GM18909 (cell line): ENCODE results near the gene LFNG.

Experiments used
- ATAC-seq: cut with Tn5 transposase; IDR thresholded peaks from one replicate; pipeline ENCODE4 v1.9.1; 2021; ENCODE audit warnings: mild to moderate bottlenecking; ENCODE audit not compliant: unreplicated experiment, poor library complexity

Gene LFNG

DNA sequence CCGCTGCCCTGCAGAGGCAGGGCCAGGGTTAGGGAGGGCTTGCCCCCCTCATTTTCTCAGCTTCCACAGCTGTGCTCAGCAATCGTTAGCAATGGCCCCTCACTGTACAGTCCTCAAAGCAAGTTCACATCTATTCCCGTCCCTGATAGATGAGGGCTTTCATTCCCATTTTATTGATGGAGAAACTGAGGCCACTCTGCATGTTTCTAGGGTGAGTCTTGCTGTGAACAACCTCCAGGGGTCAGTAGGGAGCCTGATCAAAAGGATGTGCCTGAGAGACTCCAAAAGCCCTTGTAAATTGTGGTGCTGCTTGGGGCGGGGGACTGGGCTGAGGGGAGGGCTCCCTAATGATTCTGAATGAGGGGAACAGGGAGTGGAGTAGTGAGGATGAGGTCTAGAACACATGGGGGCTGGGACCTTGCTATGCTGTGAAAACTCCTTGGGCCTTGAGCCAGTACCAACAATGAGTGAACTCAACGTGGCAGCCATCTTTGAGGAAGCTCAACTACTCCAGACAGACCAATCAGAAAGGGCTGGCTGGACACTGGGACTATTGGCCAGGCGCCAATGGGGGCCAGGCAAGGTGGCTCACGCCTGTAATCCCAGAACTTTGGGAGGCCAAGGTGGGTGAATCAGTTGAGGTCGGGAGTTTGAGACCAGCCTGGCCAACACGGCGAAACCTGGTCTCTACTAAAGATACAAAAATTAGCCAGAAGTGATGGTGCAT, 36.7 kb upstream of the LFNG start:
- ATAC-seq = no peak

GRCh38 chr7:2483494-2483893, 36.1 kb upstream of the LFNG start:
- ATAC-seq = no peak

GRCh38 chr7:2484868-2485267, 34.7 kb upstream of the LFNG start:
- ATAC-seq = no peak

DNA sequence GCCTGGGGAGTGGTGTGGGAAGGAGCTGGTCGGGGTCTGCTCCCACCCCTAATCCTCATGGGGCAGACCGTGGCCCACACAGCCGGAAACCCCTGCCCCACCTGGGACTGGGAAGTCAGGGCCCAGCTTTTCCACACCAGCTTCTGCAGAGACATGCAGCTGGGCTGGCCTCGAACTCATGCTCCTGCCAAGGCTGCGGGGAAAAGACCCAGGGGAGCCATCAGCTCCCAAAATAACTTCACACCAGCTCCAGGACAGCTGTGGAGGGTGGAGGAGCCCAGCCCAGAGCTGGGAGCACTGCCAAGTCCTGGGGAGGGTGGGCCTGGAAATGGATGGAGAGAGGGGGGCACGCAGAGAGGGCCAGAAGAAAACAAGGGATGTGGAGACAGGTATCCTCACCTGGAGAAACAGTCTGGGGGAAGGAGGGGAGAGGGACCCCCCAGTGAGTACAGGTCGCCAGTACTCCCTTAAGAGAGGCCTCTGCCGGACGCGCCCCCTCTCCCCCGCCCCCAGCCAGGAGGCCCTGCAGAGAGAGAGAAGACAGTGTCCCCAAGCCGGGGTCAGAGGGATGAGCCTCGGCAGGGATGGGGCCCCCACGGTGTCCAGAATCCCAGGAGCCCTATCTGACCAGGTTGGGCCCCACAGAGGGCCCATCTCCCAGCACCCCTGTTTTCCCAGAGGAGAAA, 31.8 kb upstream of the LFNG start:
- ATAC-seq = no peak

- ATAC-seq = no peak
Observed at GRCh38 chr7:2488272-2488645, 31.3 kb upstream of the LFNG start.

- no peak for ATAC-seq
Observed at GRCh38 chr7:2488681-2489080, 30.9 kb upstream of the LFNG start.

- ATAC-seq = no peak
Observed at GRCh38 chr7:2490181-2490651, 29.4 kb upstream of the LFNG start.

- no peak for ATAC-seq
Observed at GRCh38 chr7:2492038-2492437, 27.5 kb upstream of the LFNG start.

DNA sequence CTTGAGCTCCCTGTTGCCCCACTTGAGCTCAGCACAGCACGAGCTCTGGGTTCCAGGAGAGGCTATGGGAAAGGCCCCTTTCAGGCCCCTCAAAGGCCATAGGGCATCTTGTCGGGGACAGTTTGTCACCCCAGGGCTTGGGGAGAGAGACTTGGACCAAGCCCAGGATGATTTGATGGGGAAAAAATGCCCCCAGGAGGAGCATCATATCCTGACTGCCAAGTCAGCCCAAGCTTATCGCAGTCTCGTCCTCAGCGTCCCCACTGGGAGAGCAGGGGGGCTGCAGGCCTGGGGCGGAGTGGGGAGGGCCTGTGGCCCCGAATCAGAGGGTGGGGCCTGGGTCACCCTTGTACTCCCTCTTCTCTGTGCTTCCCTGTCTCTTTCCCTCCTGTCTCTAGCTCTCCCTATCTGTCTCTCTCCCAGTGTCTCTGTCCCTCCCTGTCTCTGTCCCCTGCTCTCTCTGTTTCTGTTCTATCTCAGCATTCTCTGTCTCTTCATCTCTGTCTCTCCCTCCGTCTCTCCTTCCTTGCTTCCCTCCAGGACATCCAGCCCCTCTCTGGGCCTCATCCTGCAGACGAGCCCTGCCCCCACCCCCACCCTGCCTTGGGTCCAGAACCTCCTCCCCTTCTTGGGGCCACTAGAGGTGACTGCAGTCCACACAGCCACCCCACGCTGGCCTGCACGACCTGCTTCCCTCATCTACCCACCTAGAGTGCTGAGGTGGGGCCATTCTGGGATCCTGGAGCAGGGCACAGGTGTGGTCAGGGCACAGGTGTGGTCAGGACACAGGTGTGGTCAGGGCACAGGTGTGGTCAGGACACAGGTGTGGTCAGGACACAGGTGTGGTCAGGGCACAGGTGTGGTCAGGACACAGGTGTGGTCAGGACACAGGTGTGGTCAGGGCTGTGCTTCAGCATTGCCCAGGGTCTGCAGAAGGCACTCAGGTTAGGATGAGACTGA, 26.1 kb upstream of the LFNG start:
- ATAC-seq = no peak

DNA sequence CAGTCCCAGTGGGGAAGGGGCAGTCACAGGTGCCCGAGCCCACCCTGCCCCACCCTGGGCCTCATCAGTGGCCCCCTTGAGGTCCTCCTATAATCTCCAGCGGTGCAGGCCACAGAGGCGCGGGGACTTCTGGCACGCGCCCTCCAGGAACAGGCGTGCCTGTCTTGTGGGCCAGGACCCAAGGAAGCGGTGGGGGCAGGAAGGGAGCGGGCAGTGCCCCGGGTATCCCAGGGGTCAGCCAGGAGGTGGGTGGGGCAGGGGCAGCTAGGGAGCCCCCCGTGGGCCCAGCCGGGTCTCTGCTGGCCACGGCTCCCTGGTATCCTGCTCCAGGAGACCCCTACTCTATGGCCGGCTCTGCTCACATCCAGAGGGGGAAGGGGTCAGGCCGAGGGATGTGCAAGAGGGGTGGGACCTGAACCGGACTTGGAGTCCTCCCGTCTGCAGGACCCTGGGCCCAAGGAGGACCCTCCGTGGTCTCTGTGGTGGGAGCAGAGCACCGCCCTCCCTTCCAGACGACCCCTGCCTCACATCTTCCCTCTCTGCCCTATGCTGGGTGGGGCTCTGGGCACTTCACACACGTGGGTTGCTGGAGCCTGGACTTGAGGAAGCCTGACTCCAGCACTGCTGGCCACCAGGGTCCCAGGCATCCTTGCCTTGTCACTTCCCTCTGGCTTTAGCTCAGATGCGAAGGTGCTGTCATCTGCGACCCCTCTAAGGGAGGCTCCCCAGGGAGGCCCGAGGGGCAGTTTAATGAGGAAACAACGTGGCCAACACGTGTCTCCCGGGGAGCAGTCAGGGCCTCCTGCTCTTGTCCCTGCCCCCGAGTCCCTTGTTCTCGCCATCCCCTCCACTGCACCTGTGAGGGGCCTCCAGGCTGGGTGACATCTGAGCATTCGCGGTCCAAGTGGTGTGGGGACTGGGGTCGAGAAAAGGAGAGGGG, 25.1 kb upstream of the LFNG start:
- no peak for ATAC-seq

GRCh38 chr7:2495418-2496299, 23.9 kb upstream of the LFNG start:
- ATAC-seq = no peak

DNA sequence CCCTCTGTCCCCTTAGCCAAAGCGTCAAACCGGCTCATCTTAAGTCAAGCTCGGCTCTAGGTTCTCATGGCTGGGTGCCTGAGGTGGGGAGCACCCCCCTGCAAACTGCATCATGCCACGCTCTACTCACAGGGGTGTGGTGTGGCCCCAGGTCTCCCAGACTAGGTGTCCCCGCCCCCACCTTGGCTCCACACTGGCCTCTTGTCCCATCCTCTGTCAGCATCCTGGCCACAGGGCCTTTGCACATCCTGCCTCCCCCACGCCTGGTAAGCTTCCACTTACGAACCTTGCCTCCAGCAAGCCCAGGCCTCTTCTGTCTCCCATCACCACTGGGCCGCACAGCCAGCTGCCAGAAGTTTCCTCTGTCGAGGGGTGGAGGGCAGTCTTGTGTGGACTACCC, 23.2 kb upstream of the LFNG start:
- ATAC-seq = no peak

DNA sequence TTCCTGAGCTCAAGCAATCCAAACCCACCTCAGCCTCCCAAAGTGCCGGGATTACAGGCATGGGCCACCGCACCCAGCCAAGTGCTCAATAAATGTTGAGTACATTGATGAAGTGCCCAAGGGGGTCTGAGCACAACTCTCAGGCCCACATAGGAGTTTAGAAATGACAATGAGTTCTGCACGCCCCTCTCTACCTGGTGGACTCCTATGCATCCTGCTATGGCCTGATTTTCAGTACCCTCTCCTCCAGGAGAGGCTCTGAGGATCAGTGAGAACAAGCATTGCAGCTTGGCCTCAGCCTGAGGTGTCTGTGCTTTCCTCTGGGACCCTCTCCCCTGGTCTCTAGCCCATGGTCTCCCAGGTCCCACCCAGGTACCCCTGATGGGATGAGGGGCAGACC, 22.5 kb upstream of the LFNG start:
- ATAC-seq = no peak

- no peak for ATAC-seq
Observed at GRCh38 chr7:2497500-2498336, 21.9 kb upstream of the LFNG start.

DNA sequence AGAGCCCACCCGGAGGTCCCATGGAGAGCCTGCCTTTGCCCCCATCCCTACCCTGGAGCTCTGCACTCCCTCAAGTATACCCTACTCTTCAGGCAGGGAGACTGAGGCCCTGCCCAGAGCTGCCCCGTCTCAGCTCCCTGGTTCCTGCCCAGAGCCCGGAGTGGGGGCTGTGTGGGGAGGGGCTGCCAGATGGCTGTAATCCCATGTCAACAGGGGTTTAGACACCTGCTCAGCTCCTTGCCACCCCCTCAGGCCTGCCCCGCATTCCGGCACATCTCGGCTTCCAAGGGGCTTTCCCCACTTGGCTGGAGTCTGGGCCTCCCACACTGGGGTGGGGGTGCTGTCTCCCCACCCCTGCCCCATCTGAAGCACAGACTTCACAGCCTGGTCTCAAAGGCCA, 20.9 kb upstream of the LFNG start:
- ATAC-seq = no peak

- ATAC-seq = no peak
Observed at GRCh38 chr7:2499181-2499580, 20.4 kb upstream of the LFNG start.

GRCh38 chr7:2499719-2500430, 19.7 kb upstream of the LFNG start:
- no peak for ATAC-seq
